Measurements from ENCODE around the gene ELFN2.

ELFN2 gene

GRCh38 chr22:37325039-37325395 lies 102.3 kb downstream of the ELFN2 start:
- TF ChIP-seq CTCF (IDR thresholded peaks at IDR 0.05; ENCODE audit: insufficient read depth, low read length, poor library complexity, severe bottlenecking), result no peak
- DNase-seq (ENCODE audit: extremely low read depth, insufficient read length), result no peak
- Histone ChIP-seq H3K27me3 (replicated peaks; ENCODE audit: control insufficient read depth, insufficient read depth, low read length) (peaks cover 4% of the 10 kb centered on the region), H3K36me3 (ENCODE audit: control insufficient read depth, insufficient read depth, low read length) (no peaks in the 10 kb centered on the region), H3K4me3 (replicated peaks; ENCODE audit: low read depth, low read length) (no peak overlapping the region)

- H3K36me3 ChIP-seq (ENCODE audit: control insufficient read depth, insufficient read depth, low read length), result no peaks in the 10 kb centered on the region
- H3K27me3 ChIP-seq (replicated peaks; ENCODE audit: control insufficient read depth, insufficient read depth, low read length), result peaks cover 4% of the 10 kb centered on the region
- TF ChIP-seq CTCF (IDR thresholded peaks at IDR 0.05; ENCODE audit: insufficient read depth, low read length, poor library complexity, severe bottlenecking), result no peak
- H3K4me3 ChIP-seq (replicated peaks; ENCODE audit: low read depth, low read length), result no peak overlapping the region
- DNase-seq (ENCODE audit: extremely low read depth, insufficient read length), result no peak
Measured at GRCh38 chr22:37324340-37325038, 102.8 kb downstream of the ELFN2 start.

- TF ChIP-seq CTCF (IDR thresholded peaks at IDR 0.05; ENCODE audit: insufficient read depth, low read length, poor library complexity, severe bottlenecking), result no peak
- H3K4me3 ChIP-seq (replicated peaks; ENCODE audit: low read depth, low read length), result no peak overlapping the region
- no peaks in the 10 kb centered on the region for H3K36me3 ChIP-seq (ENCODE audit: control insufficient read depth, insufficient read depth, low read length)
- DNase-seq (ENCODE audit: extremely low read depth, insufficient read length), result no peak
- peaks cover 2% of the 10 kb centered on the region for H3K27me3 ChIP-seq (replicated peaks; ENCODE audit: control insufficient read depth, insufficient read depth, low read length)
Measured at GRCh38 chr22:37320726-37321677, 106.3 kb downstream of the ELFN2 start.

GRCh38 chr22:37319469-37319868 lies 107.8 kb downstream of the ELFN2 start:
- no peak for TF ChIP-seq CTCF (IDR thresholded peaks at IDR 0.05; ENCODE audit: insufficient read depth, low read length, poor library complexity, severe bottlenecking)
- H3K27me3 ChIP-seq (replicated peaks; ENCODE audit: control insufficient read depth, insufficient read depth, low read length), result peaks cover 2% of the 10 kb centered on the region
- no peaks in the 10 kb centered on the region for H3K36me3 ChIP-seq (ENCODE audit: control insufficient read depth, insufficient read depth, low read length)
- DNase-seq (ENCODE audit: extremely low read depth, insufficient read length), result no peak
- H3K4me3 ChIP-seq (replicated peaks; ENCODE audit: low read depth, low read length), result no peak overlapping the region

GRCh38 chr22:37318364-37319109 lies 108.7 kb downstream of the ELFN2 start:
- no peak for TF ChIP-seq CTCF (IDR thresholded peaks at IDR 0.05; ENCODE audit: insufficient read depth, low read length, poor library complexity, severe bottlenecking)
- H3K4me3 ChIP-seq (replicated peaks; ENCODE audit: low read depth, low read length), result no peak overlapping the region
- no peak for DNase-seq (ENCODE audit: extremely low read depth, insufficient read length)

More at GRCh38 chr22:37318364-37319109, 108.7 kb downstream of the ELFN2 start:
- peaks cover under 1% of the 10 kb centered on the region for H3K36me3 ChIP-seq (ENCODE audit: control insufficient read depth, insufficient read depth, low read length)
- peaks cover 2% of the 10 kb centered on the region for H3K27me3 ChIP-seq (replicated peaks; ENCODE audit: control insufficient read depth, insufficient read depth, low read length)

Measured in GM06990 (cell line).